Mammary epithelial cell (primary cell): ENCODE data around the gene EIF3CL.
"Not testable (repeated sequence)": the region's sequence is repeated elsewhere in the genome, so short reads cannot be mapped to it uniquely, and the experiment has no call there.

Source experiments
- CTCF ChIP-seq, 2 donors: IDR thresholded peaks in 1 of 2; conservative IDR thresholded peaks in 1 of 2; 2 replicates each; pipeline ENCODE4 v1.5.1; 2011 to 2012; ENCODE audit warnings: inconsistent platforms in 2 of 2, low read length in 2 of 2, mild to moderate bottlenecking in 2 of 2, control low read depth in 1 of 2, low read depth in 1 of 2; ENCODE audit not compliant: insufficient read depth in 1 of 2; ENCODE audit errors: extremely low read depth in 1 of 2
- EZH2 ChIP-seq: IDR thresholded peaks from 2 replicates; pipeline ENCODE4 v1.6.1; 2012; ENCODE audit warnings: low read length, inconsistent platforms, borderline replicate concordance

DNA sequence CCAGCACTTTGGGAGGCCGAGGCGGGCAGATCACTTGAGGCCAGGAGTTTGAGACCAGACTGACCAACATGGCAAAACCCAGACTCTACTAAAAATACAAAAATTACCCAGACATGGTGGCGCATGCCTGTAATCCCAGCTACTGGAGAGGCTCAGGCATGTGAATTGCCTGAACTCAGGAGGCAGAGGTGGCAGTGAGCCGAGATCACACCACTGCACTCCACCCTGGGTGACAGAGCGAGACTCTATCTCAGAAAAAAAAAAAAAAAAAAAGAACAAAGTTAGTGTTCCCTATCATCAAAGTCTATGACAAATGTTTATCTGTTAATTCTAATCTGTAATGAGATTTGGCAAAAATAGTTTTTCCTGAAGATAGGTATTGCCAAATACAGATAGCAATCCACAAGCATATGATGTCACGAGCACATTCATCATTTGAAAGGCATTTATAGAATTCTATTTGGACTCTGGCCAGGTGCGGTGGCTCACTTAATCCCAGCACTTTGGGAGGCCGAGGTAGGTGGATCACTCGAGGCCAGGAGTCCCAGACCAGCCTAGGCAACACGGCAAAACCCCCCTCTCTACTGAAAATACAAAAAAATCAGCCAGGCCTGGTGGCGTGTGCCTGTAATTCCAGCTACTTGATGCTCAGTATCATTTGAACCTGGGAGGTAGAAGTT lies 17.6 kb upstream of the EIF3CL start:
- not testable (repeated sequence) for TF ChIP-seq CTCF (conservative IDR thresholded peaks at IDR 0.05 in 1 of 2, IDR thresholded peaks at IDR 0.05 in 1 of 2; ENCODE audit: extremely low read depth in 1 of 2, insufficient read depth in 1 of 2, low read depth in 1 of 2, low read length in 2 of 2); EZH2
